HG02763 (cell line): ENCODE results near the gene LRRC3.
"Not testable (repeated sequence)": the region's sequence is repeated elsewhere in the genome, so short reads cannot be mapped to it uniquely, and the experiment has no call there.

Source experiments
- ATAC-seq: cut with Tn5 transposase; IDR thresholded peaks from one replicate; pipeline ENCODE4 v1.9.1; 2021; ENCODE audit warnings: mild to moderate bottlenecking, moderate library complexity; ENCODE audit not compliant: unreplicated experiment

Gene LRRC3

GRCh38 chr21:44494956-44495355 is 39.6 kb downstream of the LRRC3 start:
- ATAC-seq: no peak

DNA sequence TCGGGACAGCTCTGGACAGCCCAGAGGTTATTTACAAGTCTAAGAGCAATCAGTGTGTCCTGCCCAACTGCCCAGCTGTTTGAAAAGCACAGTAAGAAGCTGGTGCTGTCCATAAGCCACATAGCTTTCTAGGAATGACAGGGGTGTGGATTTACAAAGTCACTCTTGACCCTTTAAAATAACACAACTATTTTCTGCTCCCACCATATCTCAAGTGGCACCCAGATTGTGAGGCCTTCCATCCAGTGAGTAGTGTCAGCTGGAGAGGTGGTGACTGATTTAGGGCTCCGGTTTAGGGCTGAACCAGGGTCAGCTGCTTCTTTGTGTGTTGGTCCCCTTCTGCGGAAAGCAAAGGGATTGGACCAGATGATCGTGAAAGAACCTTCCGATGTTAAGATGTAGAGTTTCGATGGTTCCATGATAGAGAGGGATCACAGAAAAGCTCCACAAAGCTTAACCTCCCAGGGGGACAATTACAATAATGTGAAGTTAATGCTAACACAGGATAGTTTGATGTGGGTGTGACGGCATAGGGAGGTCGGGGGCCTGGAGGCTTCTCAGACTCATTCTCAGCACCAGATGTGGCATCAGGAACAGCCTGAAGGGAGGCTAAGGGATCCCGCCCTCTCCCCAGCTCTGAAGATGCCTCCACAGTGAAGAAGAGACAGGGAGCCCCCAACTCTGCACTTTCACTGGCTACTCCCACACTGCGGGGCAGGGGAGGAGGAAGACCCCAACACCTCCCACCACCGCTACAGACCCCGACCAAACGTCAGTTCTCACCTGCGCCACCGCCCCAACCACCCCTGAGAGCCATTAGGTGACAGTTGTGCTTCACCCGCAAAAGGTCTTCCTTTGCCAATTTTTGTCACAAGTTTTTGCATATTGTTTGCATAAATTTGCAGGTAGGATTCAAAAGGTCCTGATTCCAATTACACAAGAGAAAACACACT is 40.6 kb downstream of the LRRC3 start:
- no peak for ATAC-seq

GRCh38 chr21:44496564-44497550 is 41.5 kb downstream of the LRRC3 start:
- ATAC-seq: no peak

DNA sequence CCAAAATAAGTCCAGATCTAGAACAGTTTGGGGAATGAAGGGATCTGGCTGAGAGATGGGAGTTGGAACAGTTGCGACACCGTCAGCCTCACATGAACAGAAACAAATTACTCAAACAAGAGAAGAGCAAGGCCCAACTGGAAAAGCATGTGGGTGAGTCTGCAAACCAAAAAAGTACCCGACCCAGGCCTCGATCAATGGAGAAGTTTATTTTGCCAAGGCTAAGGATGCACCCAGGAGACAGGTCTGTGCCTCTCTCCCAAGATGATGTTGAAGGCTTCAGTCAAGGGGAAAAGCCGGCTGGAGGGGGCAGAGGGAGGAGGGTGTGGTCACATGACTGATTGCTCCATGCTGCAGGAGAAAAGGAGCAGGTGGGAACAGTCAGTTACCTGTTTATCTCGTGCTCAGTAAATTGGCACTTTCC is 42.4 kb downstream of the LRRC3 start:
- no peak for ATAC-seq

GRCh38 chr21:44498280-44499210 is 43.2 kb downstream of the LRRC3 start:
- no peak for ATAC-seq

- ATAC-seq: no peak
These were observed 43.9 kb downstream of the LRRC3 start for GRCh38 chr21:44499211-44499560.

DNA sequence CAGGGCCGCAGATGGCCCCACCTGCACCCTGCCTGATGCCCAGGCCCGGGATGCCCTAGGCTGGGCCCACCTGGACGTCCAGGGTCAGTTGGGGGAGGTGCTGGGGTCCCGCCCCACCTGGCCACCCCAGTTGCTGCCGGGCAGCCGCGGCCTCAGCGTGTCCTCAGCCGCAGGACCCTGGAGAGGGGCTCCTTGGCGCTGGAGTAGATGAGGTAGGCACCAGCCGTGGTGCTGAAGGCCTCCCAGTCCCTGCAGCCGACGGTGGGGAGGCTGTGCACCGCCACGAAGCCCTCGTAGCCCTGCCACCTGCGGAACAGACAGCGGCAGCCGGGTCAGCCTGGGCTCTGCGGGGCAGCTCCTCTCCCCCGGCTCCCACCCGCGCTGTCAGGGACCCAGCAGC is 44.3 kb downstream of the LRRC3 start:
- ATAC-seq: no peak

DNA sequence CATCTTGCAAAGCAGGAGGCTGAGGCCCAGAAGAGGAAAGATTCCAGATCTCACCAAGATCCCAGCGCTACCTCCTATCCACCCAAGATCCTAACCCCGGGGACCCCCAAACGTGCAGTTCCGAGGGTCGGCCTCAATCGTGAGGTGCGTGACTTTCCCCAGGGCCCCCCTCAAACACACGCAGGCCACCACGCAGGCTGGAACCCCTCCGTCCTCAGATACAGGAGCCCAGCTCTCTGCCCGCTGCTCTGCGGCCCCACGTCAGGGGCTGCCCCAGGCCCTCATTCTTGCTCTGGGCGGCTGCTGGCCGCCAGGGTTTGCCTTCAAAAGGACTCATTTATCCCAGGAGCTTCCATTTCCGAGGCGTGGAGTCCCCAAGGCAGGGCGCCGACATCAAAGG is 44.8 kb downstream of the LRRC3 start:
- no peak for ATAC-seq

DNA sequence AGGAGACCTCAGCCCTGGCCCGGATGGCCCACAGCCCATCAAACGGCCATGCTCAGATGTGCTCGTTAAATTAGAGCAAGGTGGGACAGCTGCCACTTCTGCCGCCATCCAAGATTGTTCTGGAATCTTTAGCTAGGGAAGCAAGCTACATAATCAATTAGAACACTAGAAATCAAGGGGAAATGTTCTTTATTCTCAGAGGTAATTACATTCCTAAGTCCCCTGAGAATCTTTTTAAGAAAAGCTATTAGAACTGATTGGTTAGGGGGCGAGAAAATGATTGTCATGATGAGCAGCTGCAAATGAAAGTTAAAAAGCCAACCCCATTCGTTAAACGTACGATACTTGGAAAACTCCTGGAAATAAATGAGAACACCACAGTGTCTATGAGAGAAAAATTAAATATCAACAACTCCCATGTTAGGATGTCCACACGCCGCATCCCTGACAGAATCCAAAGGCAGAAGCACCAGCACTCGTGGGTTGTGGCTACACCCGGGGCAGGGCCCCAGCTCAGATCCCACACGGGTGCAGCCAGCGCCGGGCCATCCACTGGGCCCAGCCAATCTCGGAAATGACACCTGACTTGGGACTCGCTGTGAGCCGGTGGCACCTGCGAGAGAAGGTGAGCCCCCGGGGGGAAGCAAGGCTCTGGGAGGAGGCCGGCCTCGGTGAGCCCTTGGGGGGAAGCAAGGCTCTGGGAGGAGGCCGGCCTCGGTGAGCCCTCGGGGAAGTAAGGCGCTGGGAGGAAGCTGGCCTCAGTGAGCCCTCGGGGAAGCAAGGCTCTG is 47.1 kb downstream of the LRRC3 start:
- no peak for ATAC-seq

DNA sequence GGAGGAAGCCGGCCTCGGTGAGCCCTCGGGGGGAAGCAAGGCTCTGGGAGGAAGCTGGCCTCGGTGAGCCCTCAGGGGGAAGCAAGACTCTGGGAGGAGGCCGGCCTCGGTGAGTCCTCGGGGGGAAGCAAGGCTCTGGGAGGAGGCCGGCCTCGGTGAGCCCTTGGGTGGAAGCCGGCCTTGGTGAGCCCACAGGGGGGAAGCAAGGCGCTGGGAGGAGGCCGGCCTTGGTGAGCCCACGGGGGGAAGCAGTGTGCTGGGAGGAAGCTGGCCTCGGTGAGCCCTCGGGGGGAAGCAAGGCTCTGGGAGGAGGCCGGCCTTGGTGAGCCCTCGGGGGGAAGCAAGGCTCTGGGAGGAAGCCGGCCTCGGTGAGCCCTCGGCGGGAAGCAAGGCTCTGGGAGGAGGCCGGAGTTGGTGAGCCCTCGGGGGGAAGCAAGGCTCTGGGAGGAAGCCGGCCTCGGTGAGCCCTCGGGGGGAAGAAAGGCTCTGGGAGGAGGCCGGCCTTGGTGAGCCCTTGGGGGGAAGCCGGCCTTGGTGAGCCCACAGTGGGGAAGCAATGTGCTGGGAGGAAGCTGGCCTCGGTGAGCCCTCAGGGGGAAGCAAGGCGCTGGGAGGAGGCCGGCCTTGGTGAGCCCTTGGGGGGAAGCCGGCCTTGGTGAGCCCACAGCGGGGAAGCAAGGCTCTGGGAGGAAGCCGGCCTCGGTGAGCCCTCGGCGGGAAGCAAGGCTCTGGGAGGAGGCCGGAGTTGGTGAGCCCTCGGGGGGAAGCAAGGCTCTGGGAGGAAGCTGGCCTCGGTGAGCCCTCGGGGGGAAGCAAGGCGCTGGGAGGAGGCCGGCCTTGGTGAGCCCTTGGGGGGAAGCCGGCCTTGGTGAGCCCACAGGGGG is 47.9 kb downstream of the LRRC3 start:
- ATAC-seq: not testable (repeated sequence)

DNA sequence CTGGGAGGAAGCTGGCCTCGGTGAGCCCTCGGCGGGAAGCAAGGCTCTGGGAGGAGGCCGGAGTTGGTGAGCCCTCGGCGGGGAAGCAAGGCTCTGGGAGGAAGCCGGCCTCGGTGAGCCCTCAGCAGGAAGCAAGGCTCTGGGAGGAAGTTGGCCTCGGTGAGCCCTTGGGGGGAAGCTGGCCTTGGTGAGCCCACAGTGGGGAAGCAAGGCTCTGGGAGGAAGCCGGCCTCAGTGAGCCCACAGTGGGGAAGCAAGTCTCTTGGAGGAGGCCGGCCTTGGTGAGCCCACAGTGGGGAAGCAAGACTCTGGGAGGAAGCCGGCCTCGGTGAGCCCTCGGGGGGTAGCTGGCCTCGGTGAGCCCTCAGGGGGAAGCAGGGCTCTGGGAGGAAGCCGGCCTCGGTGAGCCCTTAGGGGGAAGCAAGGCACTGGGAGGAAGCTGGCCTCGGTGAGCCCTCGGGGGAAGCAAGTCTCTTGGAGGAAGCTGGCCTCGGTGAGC is 48.6 kb downstream of the LRRC3 start:
- ATAC-seq: no peak

- ATAC-seq: no peak
These were observed 50.5 kb downstream of the LRRC3 start for GRCh38 chr21:44505673-44506278.

DNA sequence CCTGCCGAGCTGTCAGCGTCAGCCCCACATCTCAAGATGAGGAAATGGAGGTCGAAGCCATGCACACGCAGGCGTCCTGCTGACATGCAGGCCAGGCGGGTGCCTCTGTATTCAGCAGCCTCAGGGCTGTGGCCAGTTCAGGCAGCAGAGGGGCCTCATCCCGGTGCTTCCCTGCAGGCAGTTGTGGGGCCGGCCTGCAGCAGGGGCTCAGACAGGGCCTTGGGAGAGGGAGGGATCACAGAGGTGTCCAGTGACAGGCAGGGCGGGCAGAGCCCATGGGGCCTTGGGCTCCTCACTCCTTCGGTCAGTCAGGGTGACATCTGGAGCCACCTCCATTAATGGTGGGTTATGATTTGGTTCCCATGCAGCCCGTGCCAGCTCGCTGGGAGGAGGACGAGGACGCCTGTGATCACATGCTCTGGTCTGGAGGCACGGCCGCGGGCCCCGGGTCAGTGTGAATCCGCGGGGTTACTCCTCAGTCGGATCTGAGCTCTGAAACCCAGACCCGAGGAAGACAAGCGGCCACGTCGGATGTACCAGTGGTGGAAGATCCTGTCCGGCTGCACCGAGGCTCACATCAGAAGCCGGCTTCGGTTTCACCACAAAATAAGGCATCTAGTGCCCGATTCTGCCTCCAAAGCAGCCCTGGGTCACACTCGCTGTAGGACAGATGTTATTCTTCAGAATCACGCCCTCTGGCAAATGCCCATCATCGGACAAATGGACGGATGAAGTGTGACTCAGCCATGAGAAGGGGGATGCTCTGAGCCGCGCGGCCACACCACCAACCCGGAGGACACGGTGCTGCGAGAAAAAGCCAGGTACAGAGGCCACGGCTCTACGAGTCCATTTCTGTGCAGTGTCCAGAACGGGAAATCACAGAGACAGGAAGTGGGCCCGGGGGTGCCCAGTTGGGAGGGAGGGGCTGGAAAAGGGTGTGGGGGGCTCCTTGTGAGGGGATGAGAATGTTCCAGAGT is 51.3 kb downstream of the LRRC3 start:
- no peak for ATAC-seq

DNA sequence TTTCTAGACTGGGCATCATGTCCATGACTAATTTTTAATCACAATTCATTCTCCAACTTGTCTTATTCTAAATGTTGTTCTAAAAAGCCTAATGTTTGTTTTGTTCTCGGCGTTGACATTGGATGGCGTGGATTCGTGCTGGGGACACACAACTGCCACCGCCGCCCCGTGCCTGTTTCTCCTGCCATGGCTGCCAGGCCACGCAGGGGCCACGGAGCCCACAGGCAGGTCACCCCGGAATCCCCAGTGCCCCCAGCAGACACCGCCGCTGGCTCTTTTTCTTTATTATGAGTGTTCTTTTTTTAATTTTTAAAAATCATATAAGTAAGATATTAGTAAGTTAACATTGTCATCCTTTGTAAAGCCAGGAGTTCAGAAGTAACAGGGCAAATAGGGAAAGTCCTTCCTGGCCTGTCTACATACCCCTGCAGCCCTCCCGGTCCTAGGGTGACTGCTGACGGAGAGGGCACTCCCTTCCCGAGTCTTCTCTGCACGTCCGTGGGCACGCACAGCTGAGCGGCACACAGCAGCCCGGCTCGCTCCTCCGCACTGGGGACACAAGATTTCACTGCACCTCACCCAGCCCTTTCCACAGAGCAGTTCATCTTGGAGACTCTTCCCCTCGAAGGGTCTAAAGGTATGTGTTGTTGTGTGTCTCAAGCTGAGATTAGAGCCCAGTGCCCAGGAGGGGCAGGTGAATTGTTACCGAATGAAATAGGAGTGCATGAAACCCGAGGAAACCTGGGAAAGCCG is 52.5 kb downstream of the LRRC3 start:
- no peak for ATAC-seq

GRCh38 chr21:44508426-44508710 is 53.1 kb downstream of the LRRC3 start:
- no peak for ATAC-seq

DNA sequence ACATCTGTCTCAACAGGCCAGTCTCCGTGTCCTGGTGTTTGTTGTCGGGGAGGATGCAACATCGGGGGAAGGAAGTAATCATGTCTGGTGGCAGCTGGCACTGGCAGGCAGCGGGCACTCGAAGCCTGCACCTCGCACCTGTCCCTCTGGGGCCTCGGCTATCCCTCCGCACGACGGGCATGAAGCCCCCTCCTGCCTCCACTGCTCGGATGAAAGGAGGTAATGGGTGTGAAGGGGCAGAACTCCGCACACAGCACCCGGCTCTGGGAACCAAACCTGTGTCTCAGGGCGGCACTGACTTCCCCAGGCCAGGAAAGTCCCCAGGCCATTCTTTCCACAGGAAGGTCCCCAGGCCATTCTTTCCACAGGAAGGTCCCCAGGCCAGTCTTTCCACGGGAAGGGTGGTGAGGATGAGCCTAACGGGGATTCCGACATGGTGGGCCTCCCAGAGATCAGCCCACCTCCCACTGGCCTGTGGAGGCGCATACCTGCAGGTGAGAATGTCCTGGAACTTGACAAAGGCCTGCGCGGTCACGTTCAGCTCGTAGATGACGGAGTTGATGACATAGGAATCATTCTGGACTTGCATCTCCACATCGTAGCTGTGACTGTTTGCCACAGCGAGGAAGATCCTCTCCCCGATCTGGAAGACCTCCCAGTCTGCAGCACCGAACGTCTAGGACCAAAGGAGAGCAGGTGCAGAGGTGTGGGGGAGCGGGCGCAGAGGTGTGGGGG is 53.6 kb downstream of the LRRC3 start:
- no peak for ATAC-seq
